Measurements from ENCODE around the gene PBX4. TPM values are rescaled to one million over a fixed set of nuclear protein-coding genes. Genes with fewer than 3 reads are reported as not detected.
"Not testable (repeated sequence)": the region's sequence is repeated elsewhere in the genome, so short reads cannot be mapped to it uniquely, and the experiment has no call there.

The PBX4 gene
- total RNA-seq, 1 donor from 2014 or later = 5.1 TPM

DNA sequence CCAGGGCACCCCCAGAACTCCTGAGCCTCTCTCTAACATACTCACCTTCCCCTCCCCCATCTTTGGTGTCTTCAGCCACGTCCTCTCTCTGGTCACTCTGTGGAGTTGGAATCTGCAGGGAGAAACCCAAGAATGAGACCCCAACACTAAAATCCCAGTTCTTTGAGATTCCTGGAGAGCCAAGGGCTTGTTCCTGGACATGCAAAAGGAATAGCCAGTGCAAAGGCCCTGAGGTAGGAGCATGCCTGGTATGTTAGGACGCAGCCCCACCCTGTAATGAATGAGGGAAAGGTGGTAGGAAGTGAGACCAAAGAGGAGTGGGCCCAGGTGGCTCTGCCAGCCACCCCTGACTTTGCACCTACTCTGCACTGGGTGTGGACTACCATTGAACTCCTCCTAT is 11.9 kb upstream of the PBX4 start:
- intact Hi-C loops (cut with DNase I) = no loop called here
- ATAC-seq = no peak
- DNase-seq (ENCODE audit: low spot score) = no peak

DNA sequence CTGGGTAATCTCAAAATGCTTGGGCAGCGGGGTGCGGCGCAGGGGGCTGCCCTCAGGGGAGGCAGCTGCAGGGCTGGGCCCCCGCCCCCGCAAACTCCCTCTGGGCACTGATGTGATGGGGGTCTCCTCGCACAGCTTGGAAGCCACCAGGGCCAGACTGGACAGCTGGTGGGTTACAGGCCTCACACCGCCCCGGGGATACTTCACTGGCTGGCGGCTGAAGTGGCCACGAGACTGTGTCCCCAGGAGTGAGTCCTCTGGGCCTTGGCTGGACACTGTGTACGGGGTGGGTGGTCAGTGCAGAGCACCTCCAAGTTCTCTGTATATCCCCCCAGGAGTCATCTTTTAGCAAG is 11.6 kb upstream of the PBX4 start:
- ATAC-seq = no peak
- intact Hi-C loops (cut with DNase I) = no loop called here
- peak; percentile 56 for DNase-seq (ENCODE audit: low spot score)

DNA sequence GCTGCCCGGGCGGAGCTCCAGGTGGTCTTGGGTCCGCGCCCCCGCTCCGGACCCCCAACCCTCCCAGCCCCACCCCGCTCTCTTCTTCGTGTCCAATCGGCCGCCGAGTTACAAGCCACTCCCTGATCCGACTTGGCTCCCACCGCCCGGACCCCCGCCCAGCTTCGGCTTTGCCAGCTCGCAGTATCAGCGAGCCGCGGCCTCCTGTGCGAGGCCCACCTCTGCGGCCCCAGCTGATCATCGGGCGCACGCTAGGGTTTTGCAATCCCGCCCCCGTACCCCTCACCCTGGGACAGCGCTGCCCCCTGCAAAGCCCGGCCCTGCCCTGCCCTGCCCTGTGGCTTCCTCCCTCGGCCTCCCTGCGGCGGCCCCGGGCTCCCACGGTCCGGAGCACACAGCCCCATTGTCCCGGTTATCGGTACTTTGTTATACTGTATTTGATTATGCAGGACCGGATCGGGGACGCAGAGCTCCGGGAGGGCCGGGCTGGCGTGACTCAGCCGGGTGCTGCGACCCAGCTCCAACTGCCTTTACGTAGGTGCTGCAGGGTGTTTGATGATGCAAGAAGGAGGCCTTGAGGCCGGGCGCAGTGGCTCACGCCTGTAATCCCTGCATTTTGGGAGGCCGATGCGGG is 10.1 kb upstream of the PBX4 start:
- ATAC-seq (peak; percentile 44), DNase-seq (ENCODE audit: low spot score) (peak; percentile 58)
- intact Hi-C loops (cut with DNase I) = no loop called here

DNA sequence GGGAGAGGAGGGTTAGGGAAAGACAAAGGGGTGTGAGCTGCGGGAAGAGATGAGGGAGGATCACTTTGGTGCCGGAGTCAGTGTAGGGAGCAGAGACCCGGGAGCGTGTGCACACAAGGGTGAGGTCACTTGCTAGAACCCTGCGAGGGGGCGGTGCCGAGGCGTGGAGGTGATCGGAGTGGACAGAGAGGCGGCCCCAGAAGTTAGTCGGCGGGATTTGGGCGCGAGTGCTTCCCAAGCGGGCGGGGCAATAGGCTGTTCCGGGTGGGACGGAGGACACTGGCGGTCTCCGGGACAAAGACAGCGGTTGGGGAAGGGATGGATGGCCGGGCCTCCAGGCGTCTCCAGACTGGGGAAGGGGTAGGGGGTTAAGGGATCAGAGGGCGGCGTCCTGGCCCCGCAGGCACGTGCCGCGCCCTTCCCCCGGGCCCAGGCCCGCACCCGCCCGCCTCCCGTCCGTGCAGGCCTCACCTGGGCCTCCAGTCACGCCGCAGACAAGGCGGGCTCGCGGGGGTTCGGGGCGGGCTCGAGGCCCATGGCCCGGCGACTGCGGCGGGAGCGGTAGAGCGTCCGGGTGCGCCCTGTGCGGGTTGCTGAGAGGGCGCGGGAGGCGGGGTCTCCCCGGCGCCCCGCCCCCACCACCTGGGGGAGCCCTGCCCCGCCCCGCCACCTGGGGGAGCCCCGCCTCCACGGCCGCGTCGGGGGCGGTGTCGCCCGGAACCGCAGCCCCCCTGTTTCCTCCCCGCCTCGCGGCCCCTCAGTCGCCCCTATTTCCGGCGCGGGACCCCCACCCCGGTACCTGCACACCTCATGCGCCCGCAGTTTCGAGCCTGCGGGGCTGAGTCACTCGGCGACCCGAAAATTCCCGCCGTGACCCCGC is 9.4 kb upstream of the PBX4 start, which contains the start of gene LPAR2:
Gene LPAR2 (minus strand): TSS at position 600 of the 880 bp plus-strand sequence. CDS start 945 bp downstream, outside the sequence.
- peak; percentile 68 for DNase-seq (ENCODE audit: low spot score)
- ATAC-seq = peak; percentile 31
- intact Hi-C loops (cut with DNase I) = no loop called here

DNA sequence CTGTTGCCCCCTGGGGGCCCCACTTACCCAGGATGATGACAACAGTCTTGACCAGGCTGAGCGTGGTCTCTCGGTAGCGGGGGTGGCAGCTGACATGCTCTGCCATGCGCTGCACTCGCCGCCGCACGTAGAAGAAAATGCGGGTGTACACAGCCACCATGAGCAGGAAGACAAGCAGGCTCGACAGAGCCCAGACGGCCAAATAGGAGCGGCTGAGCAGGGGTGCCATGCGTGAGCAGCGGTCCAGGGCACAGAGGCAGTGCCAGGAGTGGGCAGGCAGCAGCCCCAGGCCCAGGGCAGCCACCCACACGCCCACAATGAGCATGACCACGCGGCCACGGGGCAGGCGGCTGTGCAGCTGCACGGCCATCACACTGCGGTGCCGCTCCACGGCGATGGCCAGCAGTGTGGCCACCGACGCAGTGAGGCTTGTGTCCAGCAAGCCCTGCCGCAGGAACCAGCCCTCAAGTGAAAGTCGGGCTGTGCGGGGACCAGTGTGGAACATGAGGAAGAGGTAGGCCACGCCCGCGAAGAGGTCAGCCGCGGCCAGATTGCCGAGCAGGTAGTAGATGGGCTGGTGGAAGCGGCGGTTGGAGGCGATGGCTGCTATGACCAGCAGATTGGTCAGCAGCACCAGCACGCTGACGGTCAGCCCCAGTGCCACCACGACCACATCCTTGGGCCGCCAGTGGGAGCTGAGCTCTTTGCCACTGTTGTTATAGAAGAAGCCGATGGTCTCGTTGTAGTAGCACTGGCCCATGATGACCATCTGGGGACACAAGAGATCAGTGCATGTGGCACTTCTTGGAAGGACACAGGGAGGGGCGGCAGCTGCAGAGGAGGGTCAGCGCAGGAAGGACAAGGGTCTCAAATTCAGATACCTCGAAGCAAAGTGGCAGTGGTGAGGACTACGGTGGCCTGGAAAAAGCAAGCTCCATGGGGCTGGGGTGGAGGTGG is 8.3 kb upstream of the PBX4 start:
- DNase-seq (ENCODE audit: low spot score) = peak; percentile 55
- intact Hi-C loops (cut with DNase I) = no loop called here
- no peak for ATAC-seq

DNA sequence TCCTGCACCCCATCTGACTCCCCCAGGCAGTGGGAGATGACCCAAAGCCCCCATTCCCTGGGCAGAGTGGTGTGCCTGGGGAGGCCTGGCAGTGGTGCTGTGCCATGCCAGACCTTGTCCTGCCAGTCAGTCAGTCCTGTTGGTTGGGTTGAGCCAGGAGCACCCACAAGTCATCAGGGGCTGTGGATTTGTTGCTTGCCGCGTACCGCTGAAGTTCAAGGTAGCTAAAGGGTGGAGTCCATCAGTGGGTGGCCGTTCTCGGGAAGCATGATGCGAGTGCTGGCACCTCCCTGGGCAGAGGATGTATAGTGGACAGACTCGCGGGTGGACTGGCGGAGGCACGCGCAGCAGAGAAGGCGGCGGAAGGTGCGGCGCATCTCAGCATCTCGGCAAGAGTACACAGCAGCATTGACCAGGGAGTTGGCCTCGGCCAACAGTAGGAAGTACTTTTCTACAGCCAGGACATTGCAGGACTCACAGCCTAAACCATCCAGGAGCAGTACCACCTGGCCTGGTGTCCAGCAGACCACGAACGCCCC is 5.6 kb upstream of the PBX4 start:
- intact Hi-C loops (cut with DNase I) = no loop called here
- no peak for ATAC-seq

DNA sequence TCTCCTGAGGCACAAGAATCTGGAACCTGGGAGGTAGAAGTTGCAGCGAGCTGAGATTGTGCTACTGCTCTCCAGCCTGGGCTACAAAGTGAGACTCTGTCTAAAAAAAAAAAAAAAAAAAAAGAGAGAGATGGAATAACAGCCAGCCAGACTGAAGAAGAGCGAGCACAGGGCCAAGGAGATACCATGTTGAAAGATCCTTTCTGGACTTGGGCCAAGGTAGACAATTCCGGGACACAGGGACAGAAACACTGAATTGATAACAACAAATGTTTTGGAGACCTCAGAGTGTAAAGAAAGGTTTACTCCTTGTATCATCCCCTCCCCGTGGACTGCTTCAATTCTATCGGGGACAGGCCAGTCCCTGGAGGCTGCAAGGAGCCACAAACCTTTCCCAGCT is 4.9 kb upstream of the PBX4 start:
- no peak for ATAC-seq
- DNase-seq (ENCODE audit: low spot score) = no peak
- intact Hi-C loops (cut with DNase I) = no loop called here

More for the DNA sequence above, 5.6 kb upstream of the PBX4 start:
- DNase-seq (ENCODE audit: low spot score) = no peak

DNA sequence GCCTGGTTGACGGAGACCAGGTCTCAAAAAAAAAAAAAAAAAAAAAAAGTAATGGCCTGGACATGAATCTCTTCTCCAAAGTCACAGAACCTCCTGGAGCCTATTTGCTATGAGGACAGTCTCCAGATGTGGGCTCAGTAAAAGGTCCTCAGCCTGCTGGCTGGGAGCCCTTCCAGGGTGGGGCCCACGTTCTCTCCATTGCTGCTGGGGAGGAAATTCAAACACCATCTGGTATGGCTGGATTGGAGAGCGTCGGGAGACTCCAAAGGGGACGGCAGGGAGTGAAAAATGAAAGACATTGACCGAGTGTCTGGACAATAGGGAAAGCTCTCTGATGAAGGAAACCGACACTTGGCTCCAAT is 1.3 kb upstream of the PBX4 start:
- ATAC-seq (no peak), DNase-seq (ENCODE audit: low spot score) (no peak)
- intact Hi-C loops (cut with DNase I) = no loop called here

DNA sequence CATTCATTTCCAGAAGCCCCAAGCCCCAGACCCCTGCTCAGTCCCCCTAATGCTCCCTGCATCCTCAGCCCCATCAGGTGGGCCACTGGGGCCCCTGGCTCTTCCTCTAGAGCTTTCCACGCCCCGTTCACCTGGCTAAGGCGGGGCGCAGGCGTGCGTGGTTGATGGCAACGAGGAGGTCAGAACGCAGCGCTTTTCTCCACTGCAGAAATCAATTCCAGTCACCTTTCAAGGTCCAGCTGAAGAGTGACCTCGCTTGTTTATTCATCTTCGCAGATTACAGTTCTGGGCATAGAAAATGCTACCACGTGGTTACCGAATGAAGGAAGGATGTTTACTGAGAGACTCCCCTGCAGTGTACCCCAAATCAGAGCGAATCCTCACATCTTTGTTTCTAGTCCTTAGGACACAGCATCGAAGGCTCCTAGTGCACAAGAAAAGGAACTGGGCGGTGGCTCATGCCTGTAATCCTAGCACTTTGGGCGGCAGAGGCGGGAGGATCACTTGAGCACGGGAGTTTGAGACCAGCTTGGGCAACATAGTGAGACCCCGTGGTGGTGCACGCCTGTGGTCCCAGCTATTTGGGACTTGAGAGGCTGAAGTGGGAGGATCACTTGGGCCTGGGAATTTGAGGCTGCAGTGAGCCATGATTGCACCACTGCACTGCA is 828 bp upstream of the PBX4 start:
- ATAC-seq (no peak), DNase-seq (ENCODE audit: low spot score) (no peak)
- intact Hi-C loops (cut with DNase I) = no loop called here

DNA sequence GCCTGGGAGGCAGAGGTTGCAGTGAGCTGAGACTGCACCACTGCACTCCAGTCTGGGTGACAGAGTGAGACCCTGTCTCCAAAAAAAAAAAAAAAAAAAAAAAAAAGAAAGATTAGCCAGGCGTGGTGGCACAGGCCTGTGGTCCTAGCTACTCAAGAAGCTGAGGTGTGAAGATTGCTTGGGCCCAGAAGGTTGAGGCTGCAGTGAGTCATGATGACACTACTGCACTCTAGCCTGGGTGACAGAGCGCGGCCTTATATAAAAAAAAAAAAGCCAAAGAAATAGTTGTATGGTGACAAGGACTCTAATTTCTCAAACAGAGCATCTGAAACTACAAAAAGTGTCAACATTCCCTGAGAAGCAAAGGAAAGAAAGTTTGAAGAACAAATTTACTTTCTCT is 3.4 kb downstream of the PBX4 start:
- intact Hi-C loops (cut with DNase I) = no loop called here
- DNase-seq (ENCODE audit: low spot score) = no peak
- ATAC-seq = no peak

DNA sequence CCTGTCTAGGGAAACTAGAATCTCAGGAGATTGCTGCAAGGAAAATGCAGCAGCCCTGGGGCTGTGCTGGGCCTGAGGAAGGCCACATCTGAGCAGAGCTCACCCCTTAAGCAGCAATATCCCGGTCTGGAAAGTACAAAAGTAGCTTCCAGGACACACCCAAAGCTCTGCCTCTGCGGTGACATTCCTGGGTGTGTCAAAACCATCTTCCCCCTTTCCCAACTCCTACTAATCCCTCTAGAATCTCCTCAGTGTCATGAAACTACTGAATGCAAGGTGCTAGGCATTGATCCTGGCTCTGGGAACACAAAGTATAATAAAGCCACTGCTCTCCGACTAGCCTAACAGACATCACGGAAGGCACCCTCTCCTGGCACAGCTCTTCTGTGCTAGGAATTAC is 5.0 kb downstream of the PBX4 start:
- DNase-seq (ENCODE audit: low spot score) = no peak
- no peak for ATAC-seq
- intact Hi-C loops (cut with DNase I) = no loop called here

DNA sequence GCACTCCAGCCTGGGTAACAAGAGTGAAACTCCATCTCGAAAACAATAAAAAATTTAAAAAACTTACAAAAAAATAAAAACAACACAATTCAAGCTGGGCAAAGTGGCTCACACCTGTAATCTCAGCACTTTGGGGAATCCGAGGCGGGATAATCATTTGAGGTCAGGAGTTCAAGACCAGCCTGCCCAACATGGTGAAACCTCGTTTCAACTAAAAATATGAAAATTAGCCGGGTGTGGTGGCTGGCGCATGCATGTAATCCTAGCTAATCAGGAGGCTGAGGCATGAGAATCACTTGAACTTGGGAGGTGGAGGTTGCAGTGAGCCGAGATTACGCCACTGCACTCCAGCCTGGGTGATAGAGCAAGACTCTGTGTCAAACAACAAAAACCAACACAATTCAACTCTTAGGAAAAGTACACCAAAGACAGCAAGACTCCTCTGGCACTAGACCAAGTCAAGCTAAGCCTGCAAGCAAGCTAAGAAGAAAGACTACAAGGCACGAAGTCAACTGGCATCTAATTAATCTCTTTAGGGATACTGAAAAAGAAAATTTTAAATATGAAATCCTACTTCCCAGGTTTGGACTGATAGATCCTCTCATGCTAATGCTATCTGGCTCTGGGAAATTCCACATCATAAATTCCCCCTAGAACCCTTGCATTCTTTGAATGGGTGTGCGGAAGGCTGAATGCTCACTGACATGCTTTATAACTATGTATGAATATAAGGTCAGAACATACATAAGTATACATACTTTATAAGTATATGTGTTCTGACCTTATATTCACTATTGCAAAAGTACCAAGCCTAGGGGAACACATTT is 7.9 kb downstream of the PBX4 start:
- DNase-seq (ENCODE audit: low spot score) (no peak), ATAC-seq (no peak)
- intact Hi-C loops (cut with DNase I) = no loop called here

DNA sequence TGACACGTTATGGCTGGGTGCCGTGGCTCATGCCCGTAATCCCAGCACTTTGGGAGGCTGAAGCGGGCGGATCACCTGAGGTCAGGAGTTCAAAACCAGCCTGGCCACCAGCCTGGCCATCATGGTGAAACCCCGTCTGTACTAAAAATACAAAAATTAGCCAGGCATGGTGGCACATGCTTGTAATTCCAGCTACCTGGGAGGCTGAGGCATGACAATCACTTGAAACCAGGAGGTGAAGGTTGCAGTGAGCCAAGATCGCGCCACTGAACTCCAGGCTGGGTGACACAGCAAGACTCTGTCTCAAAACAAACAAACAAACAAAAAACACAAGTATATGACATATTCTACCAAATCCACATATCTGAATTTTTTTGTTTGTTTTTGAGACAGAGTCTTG is 11.8 kb downstream of the PBX4 start:
- DNase-seq (ENCODE audit: low spot score); ATAC-seq: not testable (repeated sequence)
- intact Hi-C loops (cut with DNase I) = loop anchor here (5.0 kb wide), 1 partner anchor 304 kb away; no protein-coding TSS in a partner anchor

DNA sequence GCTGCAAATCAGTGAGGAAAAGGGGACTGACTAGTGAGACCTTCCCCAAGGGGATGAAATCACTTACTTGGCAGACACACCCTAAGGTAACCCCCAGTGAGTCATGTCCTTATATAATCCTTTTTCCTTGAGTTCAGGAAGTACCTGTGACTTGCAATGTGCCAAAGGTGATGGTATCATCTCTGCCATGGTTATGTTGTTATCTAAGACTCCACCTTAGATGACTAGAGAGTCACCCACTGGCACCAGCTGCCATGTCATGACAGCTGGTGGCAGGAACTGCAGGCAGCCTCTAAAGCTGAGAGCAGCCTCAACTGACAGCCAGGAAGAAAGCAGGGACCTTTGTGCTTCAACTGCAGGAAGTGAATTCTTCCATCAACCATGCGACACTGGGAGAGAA is 12.5 kb downstream of the PBX4 start:
- intact Hi-C loops (cut with DNase I) = loop anchor here (5.0 kb wide), 1 partner anchor 304 kb away; no protein-coding TSS in a partner anchor
- no peak for ATAC-seq

DNA sequence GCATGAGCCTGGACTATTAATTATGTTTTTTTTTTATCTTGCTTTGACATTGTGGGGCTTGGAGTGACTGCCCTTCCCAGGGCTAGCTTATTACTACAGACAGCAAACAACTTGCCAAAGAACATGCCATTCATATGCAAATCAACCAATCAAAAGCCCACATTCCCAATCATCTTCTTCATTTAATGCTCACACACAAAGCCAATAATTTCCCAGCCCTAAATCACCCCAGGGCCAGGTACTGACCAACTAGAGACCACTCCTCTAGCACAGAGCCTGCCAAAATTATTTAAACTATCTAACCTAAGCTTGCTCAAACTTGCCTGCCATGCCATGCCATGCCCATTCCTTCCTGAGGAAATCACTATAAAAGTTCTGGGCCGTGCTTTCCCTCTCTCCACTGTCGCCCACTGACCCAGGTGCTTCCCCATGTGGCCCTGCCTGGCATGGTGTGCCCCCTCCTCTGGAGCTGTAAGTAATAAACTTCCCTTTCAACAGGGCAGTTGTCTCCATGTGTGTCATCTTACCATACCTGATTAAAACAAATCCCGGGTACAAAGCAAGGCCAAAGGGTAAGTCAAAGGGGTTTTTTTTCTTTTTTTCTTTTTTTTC is 15.7 kb downstream of the PBX4 start:
- intact Hi-C loops (cut with DNase I) = no loop called here
- ATAC-seq = no peak
- no peak for DNase-seq (ENCODE audit: low spot score)

More for the DNA sequence above, 12.5 kb downstream of the PBX4 start:
- DNase-seq (ENCODE audit: low spot score) = no peak

DNA sequence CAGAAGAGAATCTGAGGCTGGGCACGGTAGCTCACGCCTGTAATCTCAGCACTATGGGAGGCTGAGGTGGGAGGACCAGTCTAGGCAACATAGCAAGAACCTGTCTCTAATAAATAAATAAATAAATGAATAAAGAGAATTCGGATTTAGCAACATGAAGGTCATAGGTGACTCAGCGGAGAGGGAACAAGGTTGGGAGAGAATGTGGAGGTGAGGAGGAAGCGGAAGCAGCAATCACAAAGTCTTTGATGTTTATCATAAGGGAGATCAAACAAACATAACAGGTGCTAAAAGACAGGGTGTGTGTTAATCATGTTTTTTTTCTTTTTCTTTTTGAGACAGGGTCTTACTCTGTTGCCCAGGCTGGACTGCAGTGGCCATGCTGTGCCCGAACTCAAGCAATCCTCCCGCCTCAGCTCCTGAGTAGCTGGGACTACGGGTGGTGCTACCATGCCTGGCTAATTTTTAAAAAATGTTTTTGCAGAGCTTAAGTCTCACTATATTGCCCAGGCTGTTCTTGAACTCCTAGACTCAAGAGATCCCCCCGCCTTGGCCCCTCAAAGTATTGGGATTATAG is 16.3 kb downstream of the PBX4 start:
- no peak for ATAC-seq
- intact Hi-C loops (cut with DNase I) = no loop called here

DNA sequence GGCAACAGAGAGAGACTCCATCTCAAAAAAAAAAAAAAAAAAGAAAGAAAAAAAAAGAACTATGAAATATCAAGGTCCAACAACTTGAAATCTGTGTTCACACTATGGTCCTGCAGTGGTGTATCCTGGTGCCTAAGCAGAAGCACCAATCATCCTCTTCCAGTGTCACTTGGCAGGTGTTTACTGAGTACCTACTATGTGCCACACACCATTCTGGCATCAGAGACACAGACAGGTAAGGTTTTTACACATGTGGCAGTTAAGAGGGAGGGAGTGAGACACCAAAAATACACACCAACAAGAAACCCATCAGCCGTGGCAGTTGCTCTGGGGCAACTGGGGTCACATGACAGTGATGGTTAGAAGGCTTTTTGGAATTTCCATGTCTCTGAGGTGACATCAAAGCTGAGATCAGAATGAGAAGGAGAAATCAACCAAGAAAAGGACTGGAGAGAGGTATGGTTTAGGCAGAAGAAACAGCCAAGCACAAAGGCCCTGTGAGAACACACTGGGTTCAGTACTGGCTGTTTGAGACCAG is 17.6 kb downstream of the PBX4 start:
- ATAC-seq (no peak), DNase-seq (ENCODE audit: low spot score) (no peak)
- intact Hi-C loops (cut with DNase I) = no loop called here

More for the DNA sequence above, 16.3 kb downstream of the PBX4 start:
- no peak for DNase-seq (ENCODE audit: low spot score)
